HG03342 (cell line): ENCODE results near the gene NDST4.
"Not testable (repeated sequence)": the region's sequence is repeated elsewhere in the genome, so short reads cannot be mapped to it uniquely, and the experiment has no call there.

Experiments
- ATAC-seq: cut with Tn5 transposase; IDR thresholded peaks from one replicate; pipeline ENCODE4 v1.9.1; 2021; ENCODE audit warnings: mild to moderate bottlenecking, moderate library complexity; ENCODE audit not compliant: unreplicated experiment

NDST4 gene

GRCh38 chr4:115058533-115058932 is 54.9 kb downstream of the NDST4 start:
- ATAC-seq = no peak

GRCh38 chr4:115054836-115055235 is 58.6 kb downstream of the NDST4 start:
- no peak for ATAC-seq

GRCh38 chr4:115053313-115053712 is 60.1 kb downstream of the NDST4 start:
- ATAC-seq = no peak

GRCh38 chr4:115042496-115042895 is 70.9 kb downstream of the NDST4 start:
- ATAC-seq = peak; percentile 75

- ATAC-seq = no peak
Measured at GRCh38 chr4:115030281-115030680, 83.1 kb downstream of the NDST4 start.

- ATAC-seq = no peak
Measured at GRCh38 chr4:115028682-115029410, 84.6 kb downstream of the NDST4 start.

- no peak for ATAC-seq
Measured at GRCh38 chr4:114999880-115000279, 113.5 kb downstream of the NDST4 start.

GRCh38 chr4:114998316-114998715 is 115.1 kb downstream of the NDST4 start:
- no peak for ATAC-seq

- no peak for ATAC-seq
Measured at GRCh38 chr4:114997576-114998247, 115.7 kb downstream of the NDST4 start.

- no peak for ATAC-seq
Measured at GRCh38 chr4:114986133-114986532, 127.3 kb downstream of the NDST4 start.

GRCh38 chr4:114980932-114981708 is 132.3 kb downstream of the NDST4 start:
- no peak for ATAC-seq

GRCh38 chr4:114980399-114980798 is 133.0 kb downstream of the NDST4 start:
- ATAC-seq = not testable (repeated sequence)

- no peak for ATAC-seq
Measured at GRCh38 chr4:114976901-114977300, 136.5 kb downstream of the NDST4 start.

GRCh38 chr4:114964026-114964425 is 149.4 kb downstream of the NDST4 start:
- ATAC-seq = no peak

- ATAC-seq = no peak
Measured at GRCh38 chr4:114945616-114946015, 167.8 kb downstream of the NDST4 start.

GRCh38 chr4:114941503-114941902 is 171.9 kb downstream of the NDST4 start:
- ATAC-seq = no peak

- no peak for ATAC-seq
Measured at GRCh38 chr4:114927881-114928280, 185.5 kb downstream of the NDST4 start.

GRCh38 chr4:114926583-114926982 is 186.8 kb downstream of the NDST4 start:
- ATAC-seq = no peak

GRCh38 chr4:114924311-114924710 is 189.1 kb downstream of the NDST4 start:
- no peak for ATAC-seq

- ATAC-seq = no peak
Measured at GRCh38 chr4:114922592-114922933, 190.9 kb downstream of the NDST4 start.

GRCh38 chr4:114921790-114922591 is 191.4 kb downstream of the NDST4 start:
- no peak for ATAC-seq
